MG63 (cell line): Measurements from ENCODE around the gene KIF1C. TPM values are rescaled to one million over a fixed set of nuclear protein-coding genes. Genes with fewer than 3 reads are reported as not detected.

ENCODE experiments used
- DNase-seq: peaks from one replicate; pipeline ENCODE4 v3.0.0-alpha.2; 2020
- H3K27me3 ChIP-seq: fragments of 250-450 bp; sonication (Bioruptor Pico); 2 replicates; pipeline ENCODE4 v1.5.1; 2020; ENCODE audit warnings: mild to moderate bottlenecking, moderate library complexity
- H3K36me3 ChIP-seq: fragments of 250-450 bp; sonication (Bioruptor Pico); 2 replicates; pipeline ENCODE4 v1.5.1; 2020; ENCODE audit warnings: mild to moderate bottlenecking, moderate library complexity
- H3K4me3 ChIP-seq: fragments of 250-450 bp; sonication (Bioruptor Pico); 2 replicates; pipeline ENCODE4 v1.5.1; 2020; ENCODE audit warnings: mild to moderate bottlenecking, moderate library complexity
- H3K9me3 ChIP-seq: fragments of 250-450 bp; sonication (Bioruptor Pico); 2 replicates; pipeline ENCODE4 v1.5.1; 2020; ENCODE audit warnings: mild to moderate bottlenecking, moderate library complexity
- total RNA-seq: library from RNA; depleted of rRNA; stranded (reverse); fragments of >200 nt; shearing (Covaris generic); gene quantifications from 2 replicates; pipeline ENCODE4 v1.2.3, GENCODE V29; 2014; ENCODE audit warnings: low replicate concordance

Gene KIF1C
- total RNA-seq, 1 experiment from 2014 or later, result 58.1 TPM

DNA sequence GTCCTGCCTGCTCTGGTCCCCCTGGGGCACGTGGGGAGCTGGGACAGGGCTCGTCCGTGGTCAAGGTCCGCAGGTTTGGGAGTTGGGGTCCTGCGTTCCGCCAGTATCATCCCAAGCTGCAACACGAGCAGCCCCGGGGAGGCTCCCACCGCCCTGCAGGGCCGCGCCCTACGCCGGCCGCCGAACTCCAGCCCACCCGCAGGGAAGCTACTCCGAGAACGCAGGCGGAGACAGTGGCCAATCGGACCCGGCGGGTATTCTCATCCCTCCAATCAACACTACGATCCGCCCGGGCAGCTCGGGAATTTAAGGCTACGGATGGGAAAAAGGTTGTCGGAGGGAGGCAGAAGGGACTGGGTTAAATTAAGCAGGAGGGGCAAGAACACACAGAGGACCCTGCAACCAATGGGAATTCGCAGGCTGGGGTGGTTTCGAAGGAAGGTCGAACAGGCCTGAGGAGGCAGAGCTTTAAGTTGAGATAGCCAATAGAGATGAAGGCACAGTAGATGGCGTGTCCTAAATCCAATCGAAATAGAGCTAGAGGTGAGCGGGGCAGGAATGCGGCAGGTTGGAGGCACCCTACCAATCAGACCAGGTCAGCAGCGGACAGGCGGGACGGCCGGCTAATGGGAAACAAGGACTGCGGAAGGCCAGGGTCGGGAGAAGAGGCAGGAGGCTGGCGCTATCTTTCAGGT is 30.8 kb upstream of the KIF1C start:
- no peaks in the 10 kb centered on the region for H3K9me3 ChIP-seq
- no peaks in the 10 kb centered on the region for H3K27me3 ChIP-seq
- DNase-seq, result peak; percentile 97
- peak overlapping the region; percentile 77 for H3K4me3 ChIP-seq
- H3K36me3 ChIP-seq, result peaks cover 42% of the 10 kb centered on the region

- H3K36me3 ChIP-seq, result peaks cover 42% of the 10 kb centered on the region
- no peaks in the 10 kb centered on the region for H3K9me3 ChIP-seq
- no peaks in the 10 kb centered on the region for H3K27me3 ChIP-seq
- peak within 1 kb of the TSS; percentile 77 for H3K4me3 ChIP-seq
- peak; percentile 85 for DNase-seq
Observed at GRCh38 chr17:4967539-4968485, 29.9 kb upstream of the KIF1C start, which contains the start of gene SPAG7. SPAG7 (minus strand) TSS chr17:4967817; CDS start chr17:4967804, 13 bp downstream.

- peak; percentile 27 for DNase-seq
Observed at GRCh38 chr17:4968486-4969046, 29.2 kb upstream of the KIF1C start.

GRCh38 chr17:4969047-4969550 is 28.7 kb upstream of the KIF1C start:
- Histone ChIP-seq H3K9me3 (no peaks in the 10 kb centered on the region), H3K36me3 (peaks cover 42% of the 10 kb centered on the region), H3K27me3 (no peaks in the 10 kb centered on the region), H3K4me3 (peak overlapping the region; percentile 77)
- peak; percentile 78 for DNase-seq

More at GRCh38 chr17:4968486-4969046, 29.2 kb upstream of the KIF1C start:
- H3K4me3 ChIP-seq, result peak overlapping the region; percentile 77
- H3K36me3 ChIP-seq, result peaks cover 42% of the 10 kb centered on the region
- no peaks in the 10 kb centered on the region for H3K27me3 ChIP-seq
- H3K9me3 ChIP-seq, result no peaks in the 10 kb centered on the region

DNA sequence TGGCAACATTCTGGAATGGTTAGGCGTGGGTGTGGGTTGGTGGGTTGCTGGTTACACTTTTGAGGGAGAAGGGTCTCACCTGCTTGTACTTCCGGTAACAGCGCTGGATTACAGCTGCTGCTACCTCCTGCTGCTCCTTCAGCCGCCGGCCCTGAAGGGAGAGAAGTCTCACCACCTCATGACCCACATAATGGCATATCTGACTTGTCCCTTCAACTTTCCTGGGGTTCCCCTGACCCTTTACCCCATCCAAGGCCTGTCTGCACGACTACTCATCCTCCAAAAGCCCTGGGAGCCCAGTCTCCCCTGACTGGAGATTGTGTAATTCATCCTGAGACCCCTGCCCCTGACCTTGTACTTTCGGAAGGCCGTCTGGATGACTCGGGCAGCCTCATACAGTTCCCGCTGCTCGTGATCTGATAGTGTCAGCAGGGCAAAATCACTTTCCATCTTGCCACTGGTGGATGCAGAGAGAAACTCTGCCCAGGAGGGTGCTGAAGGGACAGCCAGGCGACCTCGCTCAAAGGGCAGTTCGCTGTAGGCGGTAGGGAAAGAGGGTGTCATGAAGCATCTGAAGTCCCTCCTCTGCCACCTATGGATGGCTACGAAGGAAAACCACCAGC is 28.1 kb upstream of the KIF1C start:
- DNase-seq, result no peak
- H3K36me3 ChIP-seq, result peaks cover 42% of the 10 kb centered on the region
- no peaks in the 10 kb centered on the region for H3K27me3 ChIP-seq
- peak overlapping the region; percentile 77 for H3K4me3 ChIP-seq
- no peaks in the 10 kb centered on the region for H3K9me3 ChIP-seq

DNA sequence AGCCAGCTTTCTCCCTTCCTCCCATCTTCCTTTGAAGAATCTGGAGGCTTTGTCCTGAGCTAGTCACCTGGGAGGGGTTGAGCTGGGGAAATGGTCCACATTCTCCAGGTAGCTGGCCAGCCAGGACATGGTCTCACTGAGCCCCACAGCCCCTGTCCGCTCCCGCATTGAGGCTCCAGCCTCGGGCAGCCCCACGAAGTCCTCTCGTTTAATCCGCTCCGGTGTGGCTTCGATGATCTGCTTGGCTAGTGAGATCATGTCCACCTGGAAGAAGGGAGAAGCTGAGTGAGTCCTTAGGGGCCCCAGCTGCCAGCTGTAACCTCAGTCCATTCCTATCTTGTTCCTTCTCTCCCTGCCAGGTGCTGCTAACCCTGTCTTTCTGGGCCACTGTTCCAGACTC is 27.5 kb upstream of the KIF1C start:
- H3K4me3 ChIP-seq, result no peak overlapping the region
- no peaks in the 10 kb centered on the region for H3K27me3 ChIP-seq
- DNase-seq, result no peak
- peaks cover 38% of the 10 kb centered on the region for H3K36me3 ChIP-seq
- H3K9me3 ChIP-seq, result no peaks in the 10 kb centered on the region

DNA sequence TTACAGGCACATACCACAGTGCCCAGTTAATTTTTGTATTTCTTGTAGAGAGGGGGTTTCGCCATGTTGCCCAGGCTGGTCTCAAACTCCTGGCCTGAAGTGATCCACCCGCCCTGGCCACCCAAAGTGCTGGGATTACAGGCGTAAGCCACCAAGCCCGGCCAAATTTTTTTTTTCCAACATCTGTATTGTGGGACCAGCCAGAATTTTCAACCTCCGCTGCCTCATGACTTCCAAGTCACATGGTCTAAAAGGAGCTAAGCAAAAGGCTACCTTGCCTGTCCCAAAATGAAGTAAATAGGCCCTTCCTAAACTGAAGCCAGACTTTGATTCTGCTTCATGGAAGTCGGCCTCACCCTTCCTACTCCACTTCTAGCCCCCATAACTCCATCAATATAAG is 25.9 kb upstream of the KIF1C start:
- DNase-seq, result no peak
- Histone ChIP-seq H3K9me3 (no peaks in the 10 kb centered on the region), H3K4me3 (no peak overlapping the region), H3K27me3 (no peaks in the 10 kb centered on the region), H3K36me3 (peaks cover 23% of the 10 kb centered on the region)

- no peaks in the 10 kb centered on the region for H3K9me3 ChIP-seq
- DNase-seq, result no peak
- no peaks in the 10 kb centered on the region for H3K27me3 ChIP-seq
- peaks cover 20% of the 10 kb centered on the region for H3K36me3 ChIP-seq
- H3K4me3 ChIP-seq, result no peak overlapping the region
Observed at GRCh38 chr17:4972322-4972721, 25.4 kb upstream of the KIF1C start.

DNA sequence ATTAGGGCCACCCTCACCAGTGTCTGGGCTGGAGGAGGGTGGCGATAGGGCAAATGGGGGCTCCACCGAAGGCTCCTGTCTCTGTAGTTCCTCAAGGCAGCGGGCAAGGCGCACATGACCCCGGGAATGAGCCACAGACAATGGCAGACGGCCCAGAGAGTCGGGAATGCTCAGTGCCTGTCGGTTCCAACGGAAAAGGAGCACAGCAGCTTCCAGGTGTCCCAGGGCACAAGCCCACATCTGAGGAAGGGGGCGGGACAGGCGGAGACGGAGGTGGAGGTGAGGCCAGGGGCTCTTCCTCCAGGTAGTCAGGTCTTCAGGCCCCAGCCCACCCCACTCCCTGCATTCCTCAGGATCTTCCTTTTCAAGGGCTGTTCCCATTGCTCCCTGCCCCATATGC is 25.0 kb upstream of the KIF1C start:
- DNase-seq, result no peak
- no peaks in the 10 kb centered on the region for H3K27me3 ChIP-seq
- peaks cover 20% of the 10 kb centered on the region for H3K36me3 ChIP-seq
- H3K9me3 ChIP-seq, result no peaks in the 10 kb centered on the region
- H3K4me3 ChIP-seq, result no peak overlapping the region

- Histone ChIP-seq H3K9me3 (no peaks in the 10 kb centered on the region), H3K4me3 (no peak overlapping the region), H3K27me3 (no peaks in the 10 kb centered on the region), H3K36me3 (peaks cover 15% of the 10 kb centered on the region)
- no peak for DNase-seq
Observed at GRCh38 chr17:4973256-4974114, 24.3 kb upstream of the KIF1C start.

GRCh38 chr17:4974115-4974670 is 23.6 kb upstream of the KIF1C start:
- H3K36me3 ChIP-seq, result peaks cover 12% of the 10 kb centered on the region
- no peaks in the 10 kb centered on the region for H3K9me3 ChIP-seq
- H3K4me3 ChIP-seq, result no peak overlapping the region
- no peaks in the 10 kb centered on the region for H3K27me3 ChIP-seq
- DNase-seq, result no peak

- no peak for DNase-seq
- H3K36me3 ChIP-seq, result peaks cover 4% of the 10 kb centered on the region; the same call in 1 of the 2 replicates
Observed at GRCh38 chr17:4978726-4979125, 19.0 kb upstream of the KIF1C start.

DNA sequence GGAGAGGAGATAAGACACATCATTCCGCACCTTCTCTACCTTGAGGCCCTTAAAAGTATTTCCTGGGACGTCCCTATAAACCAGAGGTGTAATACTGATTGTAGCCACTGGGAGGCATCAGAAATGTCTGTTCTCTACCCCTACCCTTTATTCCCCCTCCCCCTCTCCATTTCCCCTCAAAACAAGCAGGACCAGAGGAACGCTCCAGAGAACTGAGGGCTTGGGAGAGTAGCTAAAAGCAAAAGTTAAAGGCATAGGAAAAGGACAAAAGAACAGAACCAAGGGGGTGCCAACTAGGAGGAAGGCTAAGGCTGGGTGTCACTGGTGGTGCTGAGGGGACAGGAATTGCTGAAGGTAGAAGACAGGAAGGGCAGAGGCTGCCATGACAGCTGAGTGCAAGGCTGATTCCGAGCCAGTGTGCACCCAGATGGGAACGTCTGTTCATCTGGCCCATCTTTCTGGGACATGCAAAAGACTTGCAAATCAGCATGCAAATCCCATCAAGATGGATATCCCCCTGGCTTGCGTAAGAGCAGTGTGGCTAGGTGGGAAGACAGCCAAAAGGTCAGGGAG is 17.0 kb upstream of the KIF1C start:
- H3K36me3 ChIP-seq, result peaks cover 4% of the 10 kb centered on the region; the same call in 1 of the 2 replicates
- DNase-seq, result no peak
- H3K9me3 ChIP-seq, result no peaks in the 10 kb centered on the region
- no peak overlapping the region for H3K4me3 ChIP-seq
- H3K27me3 ChIP-seq, result no peaks in the 10 kb centered on the region

More at GRCh38 chr17:4978726-4979125, 19.0 kb upstream of the KIF1C start:
- Histone ChIP-seq H3K4me3 (no peak overlapping the region), H3K9me3 (no peaks in the 10 kb centered on the region), H3K27me3 (no peaks in the 10 kb centered on the region)

DNA sequence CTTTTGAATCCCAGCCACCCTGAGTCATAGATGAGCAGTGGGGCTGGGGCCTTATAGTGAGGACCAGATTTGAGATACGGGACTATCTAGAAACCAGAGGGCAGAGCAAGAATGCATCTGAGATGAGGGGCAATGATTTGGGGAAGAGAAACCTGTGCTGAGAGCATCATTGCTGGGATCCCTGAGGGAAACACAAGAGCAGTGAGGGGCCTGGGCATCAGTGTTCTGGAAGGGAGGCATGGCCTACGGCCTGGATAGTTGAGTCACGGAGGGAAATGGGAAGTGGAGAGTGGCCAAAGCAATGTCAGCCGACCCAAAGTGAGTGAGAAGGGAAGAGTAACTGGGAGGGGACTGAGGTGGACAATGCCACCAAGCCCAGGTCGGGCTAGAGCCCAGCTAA is 15.4 kb upstream of the KIF1C start:
- Histone ChIP-seq H3K36me3 (peaks cover 4% of the 10 kb centered on the region; the same call in 1 of the 2 replicates), H3K9me3 (no peaks in the 10 kb centered on the region), H3K4me3 (no peak overlapping the region), H3K27me3 (no peaks in the 10 kb centered on the region)
- no peak for DNase-seq

DNA sequence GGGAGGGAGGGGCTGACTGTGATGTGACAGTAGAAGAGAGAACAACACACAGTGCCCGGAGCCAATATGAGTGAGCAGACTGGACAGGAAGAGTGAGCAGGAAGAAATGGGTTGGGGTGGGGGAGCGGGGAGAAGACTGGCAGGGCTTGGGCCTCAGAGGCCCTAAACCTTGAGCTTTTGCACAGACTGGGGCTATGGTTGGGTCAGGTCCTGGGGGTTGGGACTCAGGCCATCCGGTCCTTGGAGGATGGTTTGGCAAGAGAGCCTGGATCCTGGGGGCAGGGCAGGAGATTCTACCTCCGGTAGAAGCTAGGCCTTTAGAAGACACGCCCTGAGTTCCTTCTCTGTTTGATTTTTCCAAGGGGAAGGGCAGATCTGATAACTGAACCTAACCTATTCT is 11.3 kb upstream of the KIF1C start:
- H3K9me3 ChIP-seq, result no peaks in the 10 kb centered on the region
- H3K36me3 ChIP-seq, result no peaks in the 10 kb centered on the region
- no peaks in the 10 kb centered on the region for H3K27me3 ChIP-seq
- no peak for DNase-seq
- H3K4me3 ChIP-seq, result peak overlapping the region; percentile 66
